D341Med (cell line): ENCODE results near the gene ACP4.
"Not testable (repeated sequence)": the region's sequence is repeated elsewhere in the genome, so short reads cannot be mapped to it uniquely, and the experiment has no call there.

Experiments used
- DNase-seq: peaks from one replicate; pipeline ENCODE4 v3.0.0; 2012; ENCODE audit warnings: low spot score

ACP4 gene, protein sequence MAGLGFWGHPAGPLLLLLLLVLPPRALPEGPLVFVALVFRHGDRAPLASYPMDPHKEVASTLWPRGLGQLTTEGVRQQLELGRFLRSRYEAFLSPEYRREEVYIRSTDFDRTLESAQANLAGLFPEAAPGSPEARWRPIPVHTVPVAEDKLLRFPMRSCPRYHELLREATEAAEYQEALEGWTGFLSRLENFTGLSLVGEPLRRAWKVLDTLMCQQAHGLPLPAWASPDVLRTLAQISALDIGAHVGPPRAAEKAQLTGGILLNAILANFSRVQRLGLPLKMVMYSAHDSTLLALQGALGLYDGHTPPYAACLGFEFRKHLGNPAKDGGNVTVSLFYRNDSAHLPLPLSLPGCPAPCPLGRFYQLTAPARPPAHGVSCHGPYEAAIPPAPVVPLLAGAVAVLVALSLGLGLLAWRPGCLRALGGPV

GRCh38 chr19:50790396-50790795 is at the start of gene ACP4:
Gene ACP4, plus strand, starts transcription at chr19:50790415. Its CDS starts 0 bp downstream, at chr19:50790415.
- no peak for DNase-seq

- no peak for DNase-seq
Observed at GRCh38 chr19:50741179-50741933, 48.9 kb upstream of the ACP4 start.

DNA sequence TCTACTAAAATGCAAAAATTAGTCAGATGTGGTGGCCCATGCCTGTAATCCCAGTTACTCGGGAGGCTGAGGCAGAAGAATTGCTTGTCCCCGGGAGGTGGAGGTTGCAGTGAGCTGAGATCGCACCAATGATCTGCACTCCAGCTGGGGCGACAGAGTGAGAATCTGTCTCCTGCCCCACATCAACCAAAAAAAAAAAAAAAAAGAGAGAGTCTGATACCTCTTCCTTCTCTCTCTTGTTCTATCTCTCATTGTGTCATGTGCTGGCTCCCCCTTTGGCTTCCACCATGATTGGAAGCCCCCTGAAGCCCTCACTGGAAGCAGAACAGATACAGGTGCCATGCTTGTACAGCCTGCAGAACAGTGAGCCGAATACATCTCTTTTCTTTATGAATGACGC is 46.7 kb upstream of the ACP4 start:
- DNase-seq, result no peak

DNA sequence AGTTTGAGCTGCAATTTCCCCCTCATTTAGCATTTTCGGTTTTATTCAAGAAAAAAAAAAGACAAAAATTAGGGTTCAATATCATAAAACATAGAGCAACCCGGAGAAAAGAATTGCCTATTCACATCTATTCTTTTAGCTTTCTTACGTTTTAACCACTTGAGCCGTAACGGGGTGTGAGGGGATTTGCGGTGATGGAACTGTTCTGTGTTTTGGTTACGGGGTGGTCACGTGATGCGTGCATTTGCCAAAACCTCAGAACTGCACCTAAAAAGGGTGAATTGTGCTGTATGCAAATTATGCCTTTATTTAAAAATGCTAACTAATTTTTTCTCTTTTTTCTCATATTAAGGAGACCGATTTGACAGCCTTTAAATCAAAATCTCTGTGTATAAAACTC is 45.0 kb upstream of the ACP4 start:
- no peak for DNase-seq

GRCh38 chr19:50747141-50747540 is 43.1 kb upstream of the ACP4 start:
- not testable (repeated sequence) for DNase-seq

- DNase-seq, result no peak
Observed at GRCh38 chr19:50749490-50749889, 40.7 kb upstream of the ACP4 start.

GRCh38 chr19:50750010-50750409 is 40.2 kb upstream of the ACP4 start:
- no peak for DNase-seq

GRCh38 chr19:50753879-50754278 is 36.3 kb upstream of the ACP4 start:
- DNase-seq, result no peak

DNA sequence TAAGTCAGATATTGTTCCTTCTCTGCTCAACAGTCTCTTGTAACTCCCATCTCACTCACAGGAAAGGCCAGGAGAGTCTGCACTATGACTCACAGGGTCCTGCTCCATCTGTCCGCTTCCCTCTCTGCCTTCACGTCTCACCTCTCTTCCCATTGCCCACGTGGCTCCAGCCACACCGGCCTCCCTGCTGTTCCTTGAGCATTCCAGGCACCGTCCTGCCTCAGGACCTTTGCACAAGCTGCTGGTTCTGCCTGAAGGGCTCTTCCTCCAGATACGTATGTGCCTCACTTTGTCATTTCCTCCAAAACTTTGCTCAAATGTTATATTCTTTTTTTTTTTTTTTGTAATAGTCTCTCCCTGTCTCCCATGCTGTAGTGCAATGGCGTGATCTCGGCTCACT is 34.0 kb upstream of the ACP4 start:
- DNase-seq, result not testable (repeated sequence)

DNA sequence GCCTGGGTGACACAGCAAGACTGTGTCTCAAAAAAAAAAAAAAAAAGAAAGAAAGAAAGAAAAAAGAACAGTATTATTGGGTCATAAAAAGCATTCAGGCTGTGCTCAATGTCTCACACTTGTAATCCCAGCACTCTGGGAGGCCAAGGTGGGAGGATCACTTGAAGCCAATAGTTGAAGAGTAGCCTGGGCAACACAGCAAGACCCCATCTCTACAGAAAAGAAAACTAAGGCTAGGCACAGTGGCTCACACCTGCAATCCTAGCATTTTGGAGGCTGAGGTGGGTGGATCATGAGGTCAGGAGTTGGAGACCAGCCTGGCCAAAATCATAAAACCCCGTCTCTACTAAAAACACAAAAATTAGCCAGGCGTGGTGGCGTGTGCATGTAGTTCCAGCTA is 32.6 kb upstream of the ACP4 start:
- DNase-seq, result not testable (repeated sequence)

GRCh38 chr19:50759076-50759475 is 31.1 kb upstream of the ACP4 start:
- DNase-seq, result not testable (repeated sequence)

DNA sequence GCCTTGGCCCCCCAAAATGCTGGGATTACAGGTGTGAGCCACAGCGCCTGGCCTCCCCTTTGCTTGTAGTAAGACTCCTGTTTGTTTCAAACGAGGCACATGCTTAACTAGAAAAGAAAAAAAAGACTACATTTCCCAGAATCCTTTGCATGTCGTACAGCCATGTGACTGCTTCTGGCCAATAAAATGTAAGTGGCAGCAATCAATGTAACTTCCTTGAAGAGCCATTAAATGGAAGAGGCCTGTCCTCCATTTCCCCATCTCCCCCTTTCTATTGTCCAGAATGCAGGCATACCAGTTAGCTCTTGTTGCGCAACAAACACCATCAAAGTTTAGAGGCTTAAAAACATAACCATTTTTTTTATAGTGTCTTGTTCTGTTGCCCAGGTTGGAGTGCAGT is 30.3 kb upstream of the ACP4 start:
- no peak for DNase-seq

DNA sequence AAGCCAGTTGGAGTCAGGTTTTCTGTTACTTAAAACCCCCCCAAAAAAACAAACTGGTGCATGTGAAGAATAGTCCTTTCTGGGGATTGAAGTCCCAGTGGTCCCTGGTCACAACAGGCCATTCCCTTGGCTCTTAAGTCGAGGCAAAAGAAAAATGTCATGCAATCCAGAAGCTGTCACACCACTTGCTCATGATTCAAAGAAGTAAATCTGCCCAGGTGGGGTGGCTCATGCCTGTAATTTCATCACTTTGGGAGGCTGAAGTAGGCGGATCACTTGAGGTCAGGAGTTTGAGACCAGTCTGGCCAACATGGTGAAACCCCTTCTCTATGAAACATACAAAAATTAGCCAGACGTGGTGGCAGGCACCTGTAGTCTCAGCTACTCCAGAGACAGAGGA is 28.7 kb upstream of the ACP4 start:
- not testable (repeated sequence) for DNase-seq

DNA sequence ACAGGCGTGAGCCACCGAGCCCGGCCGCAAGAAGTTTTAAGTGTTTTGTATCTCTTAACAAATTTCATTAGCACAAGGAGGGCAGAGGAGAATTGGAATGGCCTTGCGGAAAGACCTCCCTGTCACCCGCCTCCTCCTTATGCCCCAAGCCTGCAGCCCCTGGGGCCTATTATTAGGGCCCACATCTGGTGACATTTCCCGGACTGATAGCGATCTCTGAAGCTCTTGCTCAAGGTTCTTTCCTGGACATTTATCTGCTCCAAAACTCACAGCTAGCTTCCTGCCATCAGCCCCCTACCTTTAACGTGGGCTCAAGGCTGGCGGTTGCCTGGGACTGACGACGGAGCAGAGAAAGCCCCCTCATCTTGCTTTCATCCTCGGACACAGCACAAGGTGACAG is 26.7 kb upstream of the ACP4 start:
- not testable (repeated sequence) for DNase-seq

DNA sequence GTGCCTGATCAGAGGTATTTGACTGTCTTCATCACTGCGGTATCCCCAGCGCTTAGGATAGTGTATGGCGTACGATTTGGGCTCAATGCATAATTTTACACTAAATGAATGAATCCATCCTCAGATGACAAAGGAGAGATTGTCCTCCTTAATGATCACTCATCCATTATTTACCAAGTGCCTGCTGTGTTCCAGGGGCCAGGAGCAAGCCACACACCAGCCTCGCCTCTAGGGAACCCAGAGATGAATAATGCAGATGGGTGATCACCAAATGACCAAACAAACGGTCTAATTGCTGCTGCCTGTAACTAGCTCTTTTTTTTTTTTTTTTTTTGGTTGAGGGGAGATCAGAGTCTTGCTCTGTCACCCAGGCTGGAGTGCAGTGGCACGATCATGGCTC is 25.8 kb upstream of the ACP4 start:
- DNase-seq, result no peak

DNA sequence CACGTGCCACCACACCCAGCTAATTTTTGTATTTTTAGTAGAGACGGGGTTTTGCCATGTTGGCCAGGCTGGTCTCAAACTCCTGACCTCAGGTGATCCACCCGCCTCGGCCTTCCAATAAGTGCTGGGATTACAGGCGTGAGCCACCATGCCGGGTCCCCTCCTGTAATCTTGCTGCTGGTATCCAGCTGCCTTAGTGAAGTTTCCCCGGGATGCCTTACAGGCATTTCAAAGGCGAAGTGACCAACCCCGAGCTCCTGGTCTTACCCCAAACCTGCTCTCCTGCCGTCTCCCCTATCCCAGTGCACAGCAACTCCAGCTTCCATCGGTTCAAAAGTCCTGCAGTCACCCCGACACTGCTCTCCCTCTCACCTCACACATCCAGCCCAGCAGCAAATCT is 23.5 kb upstream of the ACP4 start:
- not testable (repeated sequence) for DNase-seq

GRCh38 chr19:50767263-50767662 is 23.0 kb upstream of the ACP4 start:
- DNase-seq, result not testable (repeated sequence)

DNA sequence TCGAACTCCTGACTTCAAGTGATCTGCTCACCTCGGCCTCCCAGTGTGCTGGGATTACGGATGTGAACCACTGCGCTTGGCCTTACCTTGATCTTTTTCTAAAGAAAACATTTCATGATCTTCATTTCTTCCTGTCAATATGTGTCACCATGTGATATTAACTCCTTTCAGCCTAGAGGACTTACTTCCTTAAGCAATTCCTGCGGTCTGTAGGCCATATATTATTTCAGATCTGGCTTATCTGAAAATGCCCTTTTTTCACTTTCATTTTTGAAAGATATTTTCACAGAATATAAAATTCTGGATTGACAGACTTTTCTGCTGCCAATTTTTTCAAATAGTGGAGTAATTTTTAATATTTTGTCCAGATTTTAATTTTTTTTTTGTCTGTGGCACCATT is 21.9 kb upstream of the ACP4 start:
- DNase-seq, result no peak

DNA sequence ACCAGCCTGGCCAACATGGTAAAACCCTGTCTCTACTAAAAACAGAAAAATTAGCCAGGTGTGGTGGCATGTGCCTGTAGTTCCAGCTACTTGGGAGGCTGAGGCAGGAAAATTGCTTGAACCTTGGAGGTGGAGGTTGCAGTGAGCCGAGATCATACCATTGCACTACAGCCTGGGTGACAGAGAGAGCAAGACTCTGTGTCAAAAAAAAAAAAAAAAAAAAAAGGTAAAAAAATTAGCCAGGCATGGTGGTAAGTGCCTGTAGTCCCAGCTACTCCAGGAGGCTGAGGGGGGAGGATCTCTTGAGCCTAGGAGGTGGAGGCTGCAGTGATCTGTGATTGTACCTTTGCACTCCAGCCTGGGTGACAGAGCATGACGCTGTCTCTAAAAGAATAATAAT is 20.1 kb upstream of the ACP4 start, which contains the start of gene GPR32:
TSS of gene GPR32 (plus strand) at position 301 of the 400 bp plus-strand sequence. CDS start 137 bp downstream, outside the sequence.
- DNase-seq, result not testable (repeated sequence)

DNA sequence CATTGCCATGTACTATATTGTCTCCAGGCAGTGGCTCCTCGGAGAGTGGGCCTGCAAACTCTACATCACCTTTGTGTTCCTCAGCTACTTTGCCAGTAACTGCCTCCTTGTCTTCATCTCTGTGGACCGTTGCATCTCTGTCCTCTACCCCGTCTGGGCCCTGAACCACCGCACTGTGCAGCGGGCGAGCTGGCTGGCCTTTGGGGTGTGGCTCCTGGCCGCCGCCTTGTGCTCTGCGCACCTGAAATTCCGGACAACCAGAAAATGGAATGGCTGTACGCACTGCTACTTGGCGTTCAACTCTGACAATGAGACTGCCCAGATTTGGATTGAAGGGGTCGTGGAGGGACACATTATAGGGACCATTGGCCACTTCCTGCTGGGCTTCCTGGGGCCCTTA is 19.3 kb upstream of the ACP4 start:
- DNase-seq, result no peak

DNA sequence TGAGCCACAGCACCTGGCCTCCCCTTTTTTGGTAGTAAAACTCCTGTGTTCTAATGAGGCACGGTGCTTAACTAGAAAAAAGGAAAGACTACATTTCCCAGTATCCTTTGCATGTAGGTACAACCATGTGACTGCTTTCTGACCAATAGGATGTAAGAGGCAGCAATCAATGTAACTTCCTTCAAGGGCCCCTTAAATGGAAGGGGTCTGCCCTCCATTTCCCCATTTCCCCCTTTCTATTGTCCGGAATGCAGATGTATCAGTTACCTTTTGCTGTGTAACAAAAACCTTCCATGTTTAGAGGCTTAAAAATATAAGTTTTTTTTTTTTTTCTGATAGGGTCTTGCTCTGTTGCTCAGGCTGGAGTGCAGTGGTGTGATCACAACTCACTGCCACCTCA is 17.7 kb upstream of the ACP4 start:
- no peak for DNase-seq

- DNase-seq, result not testable (repeated sequence)
Observed at GRCh38 chr19:50772912-50773311, 17.3 kb upstream of the ACP4 start.

GRCh38 chr19:50773454-50773853 is 16.8 kb upstream of the ACP4 start:
- DNase-seq, result not testable (repeated sequence)
